ENCODE data around the gene EXOC3.
"Not testable (repeated sequence)": the region's sequence is repeated elsewhere in the genome, so short reads cannot be mapped to it uniquely, and the experiment has no call there.

EXOC3 gene

DNA sequence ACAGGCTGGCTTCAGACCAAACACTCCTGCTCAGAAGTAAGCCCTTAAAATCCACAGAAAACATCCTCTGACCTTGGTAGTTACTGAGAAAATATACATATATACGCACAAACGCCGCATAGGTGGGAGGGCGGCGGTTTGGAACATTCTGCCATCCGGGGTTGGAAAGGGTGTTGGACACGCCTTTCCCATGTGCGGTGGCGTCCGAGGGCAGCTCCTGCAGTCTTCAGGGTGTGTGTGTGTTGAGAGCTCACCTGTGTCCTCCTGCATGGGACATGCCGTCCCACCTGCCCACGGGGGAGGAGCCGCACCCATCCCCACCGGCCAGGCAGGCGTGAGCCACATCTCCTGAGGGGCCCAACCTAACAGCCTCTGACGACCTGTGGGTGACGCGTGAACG, 53.1 kb downstream of the EXOC3 start:
- Mint-ChIP-seq H3K36me3 (no peaks in the 10 kb centered on the region), H3K9me3 (no peaks in the 10 kb centered on the region), H3K4me3 (no peak overlapping the region), H3K27ac (no peak overlapping the region), H3K4me1 (no peaks in the 10 kb centered on the region)
- DNase-seq (ENCODE audit: low spot score in 2 of 2) (no peak), ATAC-seq (no peak)

DNA sequence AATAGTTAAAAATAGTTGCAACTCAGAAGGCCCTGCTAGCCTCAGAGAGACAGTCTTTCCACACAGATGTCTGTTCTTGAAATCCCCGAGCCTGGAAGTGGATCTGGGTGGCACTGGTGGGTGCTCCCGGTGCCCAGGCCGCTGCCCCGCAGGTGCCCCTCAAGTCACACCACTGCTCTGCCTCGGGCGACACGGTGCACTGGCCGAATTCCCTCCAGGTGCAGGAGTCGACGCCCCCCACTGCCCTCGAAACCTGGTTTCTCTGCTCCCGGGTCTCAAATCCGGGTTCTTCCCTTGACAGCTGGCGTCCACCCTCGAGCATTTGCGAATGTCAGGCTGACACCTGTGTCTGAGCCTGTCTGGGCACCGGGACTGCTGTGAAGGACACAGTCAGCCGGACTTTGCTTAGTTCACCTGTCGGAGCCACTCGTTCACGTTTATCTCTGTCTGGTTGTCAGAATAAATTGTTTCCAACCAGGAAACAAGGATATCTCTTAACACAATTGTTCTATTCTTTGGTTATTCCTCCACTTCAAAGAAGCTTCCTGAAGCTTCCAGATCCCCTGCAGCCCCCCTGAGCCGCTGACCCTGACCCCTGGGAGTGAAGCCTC, 54.2 kb downstream of the EXOC3 start:
- H3K27ac Mint-ChIP-seq = no peak overlapping the region
- no peaks in the 10 kb centered on the region for H3K9me3 Mint-ChIP-seq
- H3K4me3 Mint-ChIP-seq = no peak overlapping the region
- DNase-seq (ENCODE audit: low spot score in 2 of 2) (no peak), ATAC-seq (no peak)
- no peaks in the 10 kb centered on the region for H3K4me1 Mint-ChIP-seq
- H3K36me3 Mint-ChIP-seq = no peaks in the 10 kb centered on the region

DNA sequence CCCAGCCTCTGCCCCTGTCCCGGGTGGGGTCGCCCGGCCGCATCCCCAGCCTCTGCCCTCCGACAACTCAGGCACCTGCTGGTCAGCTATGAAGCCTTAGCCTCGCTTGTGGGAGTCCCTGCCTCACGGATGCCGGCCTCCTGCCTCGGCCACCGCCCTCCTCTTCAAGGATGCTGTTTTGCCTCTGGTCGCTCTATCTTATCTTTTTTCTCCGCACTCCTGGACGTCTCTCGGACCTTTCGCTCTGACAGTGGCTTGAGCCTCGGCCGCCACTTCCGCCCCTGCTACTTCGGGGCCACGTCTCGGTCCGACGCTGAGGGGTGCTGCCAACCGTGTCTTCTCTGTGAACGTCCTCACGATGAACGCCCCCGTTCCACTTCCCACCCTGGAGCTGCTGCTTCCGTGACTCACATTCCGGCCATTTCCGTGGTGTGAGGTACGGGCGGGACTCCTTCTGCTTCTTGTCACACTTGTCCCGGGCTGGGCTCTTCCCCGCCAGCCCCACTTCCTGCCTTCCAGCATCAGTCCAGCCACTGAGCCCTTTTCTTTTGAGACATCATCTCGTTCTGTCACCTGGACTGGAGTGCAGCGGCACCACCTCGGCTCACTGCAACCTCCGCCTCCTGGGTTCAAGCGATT, 55.0 kb downstream of the EXOC3 start:
- no peaks in the 10 kb centered on the region for H3K36me3 Mint-ChIP-seq
- no peak for ATAC-seq
- no peak for DNase-seq (ENCODE audit: low spot score in 2 of 2)
- H3K9me3 Mint-ChIP-seq = no peaks in the 10 kb centered on the region
- no peak overlapping the region for H3K27ac Mint-ChIP-seq
- no peaks in the 10 kb centered on the region for H3K4me1 Mint-ChIP-seq
- no peak overlapping the region for H3K4me3 Mint-ChIP-seq

DNA sequence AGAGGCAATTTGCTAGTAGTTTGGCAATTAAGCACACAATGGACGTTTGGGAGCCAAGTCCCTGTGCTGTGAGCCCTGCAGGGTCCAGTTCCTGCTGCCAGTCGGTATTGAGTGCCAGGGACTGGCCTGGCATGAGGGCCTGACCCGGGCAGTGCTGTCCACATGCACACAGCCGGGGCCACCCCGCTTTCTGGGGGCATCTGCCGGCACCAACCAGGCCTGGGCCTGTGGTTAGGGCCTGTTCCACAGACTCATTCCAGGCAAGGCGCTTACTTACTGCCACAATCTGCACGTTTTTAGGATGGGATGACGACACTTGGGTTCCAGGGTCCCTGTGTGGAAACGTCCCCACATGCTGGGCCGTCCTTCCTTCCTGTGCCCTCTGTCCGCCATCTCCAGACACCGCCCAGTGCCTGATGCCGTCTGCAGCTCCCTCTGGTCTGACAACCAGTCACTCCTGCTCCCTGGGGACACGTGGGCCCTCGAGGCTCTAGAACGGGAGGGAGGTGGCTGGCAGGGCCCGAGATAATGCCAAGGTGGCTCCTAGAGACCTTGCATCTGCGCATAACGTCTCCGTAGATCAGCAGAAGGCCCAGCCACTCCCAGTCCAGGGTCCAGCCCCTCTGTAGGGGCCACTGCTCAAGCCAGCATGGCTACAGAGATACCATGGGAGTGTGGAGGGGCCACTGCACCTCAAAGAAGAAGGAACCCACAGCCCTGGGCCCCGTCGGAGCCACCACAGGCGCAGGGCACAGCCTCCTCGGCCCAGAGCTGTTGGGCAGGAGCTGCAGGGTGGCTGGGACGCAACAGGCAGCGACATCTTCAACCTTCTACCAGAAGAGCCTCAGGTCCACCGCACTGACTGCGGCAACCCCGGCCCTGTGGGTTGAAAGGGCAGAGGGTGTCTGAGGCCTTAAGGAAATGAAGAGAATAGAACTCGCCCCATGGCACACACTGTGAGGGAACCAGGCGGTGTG, 56.5 kb downstream of the EXOC3 start:
- Mint-ChIP-seq H3K27ac (no peak overlapping the region), H3K4me1 (no peaks in the 10 kb centered on the region), H3K36me3 (no peaks in the 10 kb centered on the region), H3K4me3 (no peak overlapping the region), H3K9me3 (no peaks in the 10 kb centered on the region)
- ATAC-seq = no peak
- no peak for DNase-seq (ENCODE audit: low spot score in 2 of 2)

DNA sequence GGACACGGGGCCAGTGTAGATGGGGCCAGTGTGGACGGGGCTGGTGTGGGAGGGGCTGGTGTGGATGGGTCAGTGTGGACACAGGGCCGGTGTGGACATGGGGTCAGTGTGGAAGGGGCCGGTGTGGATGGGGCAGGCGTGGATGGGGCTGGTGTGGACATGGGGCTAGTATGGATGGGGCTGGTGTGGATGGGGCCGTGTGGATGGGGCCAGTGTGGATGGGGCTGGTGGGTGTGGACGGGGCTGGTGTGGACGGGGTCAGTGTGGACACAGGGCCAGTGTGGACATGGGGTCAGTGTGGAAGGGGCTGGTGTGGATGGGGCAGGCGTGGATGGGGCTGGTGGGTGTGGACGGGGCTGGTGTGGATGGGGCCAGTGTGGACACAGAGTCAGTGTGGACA, 57.5 kb downstream of the EXOC3 start:
- Mint-ChIP-seq H3K36me3 (no peaks in the 10 kb centered on the region), H3K9me3 (no peaks in the 10 kb centered on the region), H3K27ac (no peak overlapping the region), H3K4me1 (no peaks in the 10 kb centered on the region), H3K4me3 (no peak overlapping the region)
- DNase-seq (ENCODE audit: low spot score in 2 of 2) (no peak), ATAC-seq (no peak)

DNA sequence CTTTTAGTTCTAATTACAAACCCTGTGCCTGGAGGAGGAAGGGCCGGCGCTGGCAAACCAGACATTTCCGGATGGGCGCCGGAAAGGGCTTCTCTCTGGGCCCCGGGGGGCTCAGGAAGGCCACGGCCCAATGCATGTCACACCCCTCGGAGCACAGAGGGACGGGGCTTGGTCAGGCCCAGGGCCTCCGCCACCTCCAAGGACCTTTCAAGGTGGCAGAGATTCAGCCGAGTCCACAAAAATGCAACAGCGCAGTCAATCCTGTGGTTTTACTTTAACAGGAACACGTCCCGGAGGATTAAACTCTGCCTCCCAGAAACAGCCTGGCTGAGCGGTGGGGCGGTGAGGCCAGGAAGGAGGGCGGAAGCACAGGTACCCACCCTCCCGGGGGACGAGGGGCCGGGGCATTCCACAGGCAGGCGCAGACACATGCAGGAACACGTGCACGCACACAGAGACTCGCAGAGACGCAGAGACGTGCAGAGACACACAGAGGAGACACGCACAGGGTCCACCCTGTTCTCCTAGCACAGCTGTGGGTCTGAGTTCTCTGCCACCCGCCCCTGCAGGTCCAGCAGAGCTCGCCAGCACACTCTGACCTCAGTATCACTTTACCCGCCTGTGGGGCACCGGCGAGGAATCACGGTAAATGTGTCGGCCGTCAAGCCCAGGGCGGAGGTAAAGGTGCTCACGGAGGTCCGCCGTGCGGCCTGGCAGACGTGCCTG, 58.3 kb downstream of the EXOC3 start:
- H3K4me3 Mint-ChIP-seq = no peak overlapping the region
- no peaks in the 10 kb centered on the region for H3K9me3 Mint-ChIP-seq
- H3K4me1 Mint-ChIP-seq = no peaks in the 10 kb centered on the region
- DNase-seq (ENCODE audit: low spot score in 2 of 2) = no peak
- H3K27ac Mint-ChIP-seq = no peak overlapping the region
- no peak for ATAC-seq
- H3K36me3 Mint-ChIP-seq = no peaks in the 10 kb centered on the region

DNA sequence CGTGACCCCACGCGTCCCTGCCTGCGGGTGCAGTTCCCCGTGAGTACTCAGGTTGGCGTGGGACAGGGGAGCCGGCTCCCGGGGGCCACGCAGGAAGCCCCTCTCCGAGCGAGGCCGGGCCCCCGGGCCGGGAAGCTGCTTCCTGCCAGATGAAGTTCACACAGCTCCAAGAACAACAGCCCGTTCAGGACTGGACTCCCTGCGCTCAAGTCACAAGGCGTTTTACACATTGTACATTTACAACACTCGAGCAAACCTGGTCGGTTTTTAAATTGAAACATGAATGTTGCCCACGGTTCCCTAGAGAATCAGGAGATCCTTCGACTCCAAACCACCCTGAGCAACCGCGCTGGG, 58.8 kb downstream of the EXOC3 start:
- Mint-ChIP-seq H3K27ac (no peak overlapping the region), H3K4me3 (no peak overlapping the region), H3K4me1 (no peaks in the 10 kb centered on the region), H3K9me3 (no peaks in the 10 kb centered on the region), H3K36me3 (no peaks in the 10 kb centered on the region)
- no peak for DNase-seq (ENCODE audit: low spot score in 2 of 2)
- ATAC-seq = no peak

DNA sequence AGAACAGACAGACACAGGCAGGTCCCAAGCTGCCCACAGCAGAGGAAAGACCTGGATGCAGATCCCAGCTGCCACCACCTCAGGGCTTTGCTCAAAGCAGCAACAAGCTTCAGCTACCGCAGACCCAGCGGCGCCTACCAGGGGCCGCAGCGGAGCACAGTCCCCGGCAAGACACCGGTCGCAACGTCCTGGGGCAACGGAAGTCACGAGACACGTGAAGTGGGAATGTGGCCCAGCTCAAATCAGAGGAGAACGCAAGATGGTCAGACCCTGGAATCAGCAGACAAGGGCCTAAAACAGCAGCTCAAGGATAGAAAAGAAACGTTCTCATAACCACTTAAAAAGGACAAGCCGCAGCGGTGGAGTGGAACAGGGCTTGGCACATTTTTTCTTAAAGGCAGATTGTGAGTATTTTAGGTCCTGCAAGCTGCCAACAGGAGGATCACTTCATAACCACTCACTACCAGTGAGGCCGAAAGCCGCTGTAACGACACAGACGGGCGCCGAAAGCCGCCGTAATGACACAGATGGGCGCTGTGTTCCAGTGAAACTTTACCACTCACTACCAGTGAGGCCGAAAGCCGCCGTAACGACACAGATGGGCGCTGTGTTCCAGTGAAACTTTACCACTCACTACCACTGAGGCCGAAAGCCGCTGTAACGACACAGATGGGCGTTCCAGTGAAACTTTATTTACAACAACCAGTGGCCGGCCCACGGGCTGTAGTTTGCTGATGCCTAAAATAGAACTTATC, 59.5 kb downstream of the EXOC3 start:
- Mint-ChIP-seq H3K4me1 (no peaks in the 10 kb centered on the region), H3K4me3 (no peak overlapping the region), H3K9me3 (no peaks in the 10 kb centered on the region), H3K27ac (no peak overlapping the region), H3K36me3 (no peaks in the 10 kb centered on the region)
- ATAC-seq = no peak
- no peak for DNase-seq (ENCODE audit: low spot score in 2 of 2)

DNA sequence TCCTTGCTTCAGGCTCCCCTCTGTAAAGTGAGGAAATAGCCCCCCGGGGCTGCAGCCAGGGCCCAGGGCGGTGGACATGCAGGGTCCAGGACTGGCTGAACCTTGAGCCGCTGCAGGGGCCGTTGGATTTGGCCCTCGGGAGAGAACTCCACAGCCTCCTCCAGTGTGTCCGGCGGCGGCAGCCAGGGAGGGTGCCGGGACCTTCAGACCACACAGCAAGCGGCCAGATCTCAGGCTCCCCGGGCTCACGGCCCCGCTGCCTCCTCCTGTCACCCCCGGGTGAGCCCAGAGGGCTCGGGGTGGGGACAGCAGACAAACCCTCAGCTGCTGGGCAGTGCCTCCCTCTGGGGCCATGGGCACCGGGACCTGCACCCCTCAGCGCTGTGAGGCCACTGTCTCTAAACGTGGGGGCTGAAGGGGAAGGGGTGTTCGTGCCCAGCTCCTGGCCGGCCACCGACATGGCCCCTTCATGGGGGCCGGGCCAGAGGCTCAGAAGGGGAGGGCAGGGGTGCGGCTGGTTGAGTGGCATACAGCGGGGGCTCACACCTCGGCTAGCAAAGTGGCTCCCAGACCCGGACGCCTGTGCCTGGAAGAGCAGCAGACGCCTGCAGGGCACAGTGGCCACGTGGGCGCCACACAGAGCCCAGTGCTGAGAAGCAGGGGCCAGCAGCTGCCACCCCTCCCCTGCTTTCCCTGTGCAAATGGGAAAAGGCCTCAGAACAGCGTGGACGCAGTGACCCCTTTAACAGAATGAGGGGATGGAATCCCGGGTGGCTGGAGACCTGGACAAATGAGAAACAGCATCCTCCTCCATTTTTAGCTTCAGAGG, 61.6 kb downstream of the EXOC3 start:
- H3K9me3 Mint-ChIP-seq = no peaks in the 10 kb centered on the region
- no peak for DNase-seq (ENCODE audit: low spot score in 2 of 2)
- no peak overlapping the region for H3K27ac Mint-ChIP-seq
- no peaks in the 10 kb centered on the region for H3K36me3 Mint-ChIP-seq
- no peak for ATAC-seq
- H3K4me1 Mint-ChIP-seq = no peaks in the 10 kb centered on the region
- H3K4me3 Mint-ChIP-seq = no peak overlapping the region

DNA sequence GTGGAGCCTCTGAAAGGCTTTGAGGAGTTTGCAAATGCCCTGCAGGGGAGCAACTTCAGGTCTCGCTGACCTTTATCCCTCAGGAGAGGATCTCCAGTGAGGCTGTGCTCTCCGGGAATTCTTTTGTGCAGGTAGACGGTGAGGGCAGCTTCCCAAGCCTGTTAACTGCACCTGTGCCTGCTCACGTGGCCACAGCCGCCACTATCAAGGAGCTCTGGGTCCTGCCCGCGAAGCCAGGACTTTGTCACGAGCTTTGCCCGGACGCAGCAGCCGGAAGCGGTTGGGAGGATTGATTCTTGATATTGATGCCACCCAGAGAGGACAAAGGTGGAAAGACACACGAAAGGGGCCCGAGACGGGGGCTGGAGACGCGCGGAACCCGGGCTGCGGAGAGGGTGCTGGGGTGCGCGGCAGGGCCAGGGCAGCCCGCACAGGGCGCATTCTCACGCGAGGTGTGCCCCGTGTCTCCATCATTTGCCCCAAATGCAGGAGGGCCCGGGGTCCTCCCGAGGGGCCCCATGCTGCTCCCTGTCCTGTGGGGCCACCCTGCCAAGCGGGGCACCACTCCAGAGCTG, 63.1 kb downstream of the EXOC3 start:
- Mint-ChIP-seq H3K9me3 (no peaks in the 10 kb centered on the region), H3K4me1 (no peaks in the 10 kb centered on the region), H3K27ac (no peak overlapping the region), H3K4me3 (no peak overlapping the region), H3K36me3 (no peaks in the 10 kb centered on the region)
- DNase-seq (ENCODE audit: low spot score in 2 of 2) (no peak), ATAC-seq (no peak)

DNA sequence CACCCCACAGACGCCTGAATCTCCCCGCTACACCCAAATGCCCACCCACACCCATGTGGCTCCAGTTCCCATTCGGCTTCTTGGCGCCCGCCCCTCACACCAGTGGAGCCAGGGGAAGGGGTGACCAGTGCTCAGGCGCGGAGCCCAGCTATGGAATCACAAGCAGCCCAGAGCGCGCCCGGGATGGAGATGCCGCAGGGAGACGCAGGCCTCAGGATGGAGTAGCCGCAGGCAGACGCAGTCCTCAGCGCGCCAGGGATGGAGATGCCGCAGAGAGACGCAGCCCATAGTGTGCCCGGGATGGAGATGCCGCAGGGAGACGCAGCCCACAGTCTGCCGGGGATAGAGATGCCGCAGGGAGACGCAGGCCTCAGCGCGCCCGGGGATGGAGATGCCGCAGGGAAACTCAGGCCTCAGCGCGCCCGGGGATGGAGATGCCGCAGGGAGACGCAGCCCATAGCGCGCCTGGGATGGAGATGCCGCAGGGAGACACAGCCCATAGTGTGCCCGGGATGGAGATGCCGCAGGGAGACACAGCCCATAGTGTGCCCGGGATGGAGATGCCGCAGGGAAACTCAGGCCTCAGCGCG, 65.1 kb downstream of the EXOC3 start:
- not testable (repeated sequence) for DNase-seq (ENCODE audit: low spot score in 2 of 2); H3K9me3 Mint-ChIP-seq; H3K36me3 Mint-ChIP-seq; ATAC-seq; H3K4me1 Mint-ChIP-seq; H3K4me3 Mint-ChIP-seq; H3K27ac Mint-ChIP-seq

DNA sequence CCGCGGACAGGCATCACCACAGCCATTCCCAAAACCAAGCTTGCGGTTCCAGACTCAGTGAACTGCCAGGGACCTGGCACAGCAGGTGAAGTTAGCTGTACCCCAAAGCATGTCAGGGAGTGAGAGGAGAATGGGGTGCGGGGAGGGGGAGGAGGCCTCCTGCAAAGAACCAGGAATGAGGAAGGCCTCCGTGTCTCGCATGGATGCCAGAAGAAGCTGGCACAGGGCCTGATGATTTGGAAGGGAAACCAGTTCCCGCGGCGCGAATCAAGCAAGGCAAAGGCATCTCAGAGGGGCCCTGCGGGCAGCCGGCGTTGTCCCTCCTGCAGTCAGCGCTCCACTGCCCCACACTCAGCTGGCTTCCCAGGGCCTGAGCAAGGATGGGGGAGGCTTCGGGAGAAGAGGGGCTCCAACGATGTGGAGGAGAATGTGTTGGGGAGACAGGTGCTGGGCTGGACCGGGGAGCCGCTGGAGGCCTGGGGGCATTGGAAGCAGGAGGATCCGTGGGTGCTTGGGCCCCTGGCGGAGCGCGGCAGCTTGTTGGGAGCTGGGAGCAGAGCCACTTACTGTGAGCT, 66.7 kb downstream of the EXOC3 start:
- Mint-ChIP-seq H3K36me3 (no peaks in the 10 kb centered on the region), H3K9me3 (no peaks in the 10 kb centered on the region), H3K4me3 (no peak overlapping the region), H3K27ac (no peak overlapping the region), H3K4me1 (no peaks in the 10 kb centered on the region)
- no peak for DNase-seq (ENCODE audit: low spot score in 2 of 2)
- no peak for ATAC-seq

DNA sequence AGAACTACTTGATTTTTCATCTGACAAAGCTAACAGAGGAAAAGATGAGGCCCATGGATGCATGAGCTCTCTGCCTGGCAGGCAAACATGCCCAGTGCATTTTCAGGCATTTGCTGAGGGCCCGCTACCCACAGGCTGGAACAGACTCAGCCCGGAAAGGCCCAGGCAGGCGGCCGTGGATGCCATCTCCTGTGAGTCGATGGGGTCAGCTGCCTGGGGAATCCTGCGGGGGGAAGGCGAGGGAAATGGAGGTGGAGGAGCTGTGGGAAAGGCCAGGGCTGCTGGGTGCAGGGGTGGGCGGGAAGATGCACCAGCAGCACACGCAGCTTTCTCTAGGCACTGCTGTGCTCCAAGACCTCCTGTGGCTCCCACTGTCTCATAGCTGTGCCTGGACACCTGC, 67.5 kb downstream of the EXOC3 start:
- no peaks in the 10 kb centered on the region for H3K4me1 Mint-ChIP-seq
- DNase-seq (ENCODE audit: low spot score in 2 of 2) (no peak), ATAC-seq (no peak)
- no peaks in the 10 kb centered on the region for H3K36me3 Mint-ChIP-seq
- no peak overlapping the region for H3K27ac Mint-ChIP-seq
- H3K4me3 Mint-ChIP-seq = no peak overlapping the region
- H3K9me3 Mint-ChIP-seq = no peaks in the 10 kb centered on the region
